MV-4-11 (cell line): ENCODE results near the gene MARS1.

Experiments
- DNase-seq: peaks from one replicate; lab custom pipeline; 2025; lab: John Stamatoyannopoulos, UW

MARS1 gene

DNA sequence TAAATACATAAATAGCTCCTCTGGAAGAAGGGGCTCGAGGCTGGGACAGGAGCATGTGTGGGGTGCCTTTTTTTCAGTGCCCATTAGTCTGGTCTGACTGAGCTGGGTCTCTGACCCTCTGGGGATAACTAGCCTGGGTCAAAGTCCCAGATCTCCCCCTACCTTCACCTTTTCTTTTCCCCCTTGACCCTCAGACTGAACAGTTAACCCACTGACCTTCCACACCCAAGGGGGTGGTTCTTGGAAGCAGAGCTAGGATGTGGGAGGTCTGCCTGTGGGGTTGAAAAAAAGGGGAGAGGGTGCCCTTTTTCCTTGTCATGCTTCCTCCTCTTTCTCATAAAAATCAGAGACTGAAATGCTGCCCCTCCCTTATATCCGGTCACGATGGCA lies 29.2 kb upstream of the MARS1 start:
- no peak for DNase-seq

- DNase-seq = peak; percentile 89
Measured at GRCh38 chr12:57459055-57459749, 28.7 kb upstream of the MARS1 start.

DNA sequence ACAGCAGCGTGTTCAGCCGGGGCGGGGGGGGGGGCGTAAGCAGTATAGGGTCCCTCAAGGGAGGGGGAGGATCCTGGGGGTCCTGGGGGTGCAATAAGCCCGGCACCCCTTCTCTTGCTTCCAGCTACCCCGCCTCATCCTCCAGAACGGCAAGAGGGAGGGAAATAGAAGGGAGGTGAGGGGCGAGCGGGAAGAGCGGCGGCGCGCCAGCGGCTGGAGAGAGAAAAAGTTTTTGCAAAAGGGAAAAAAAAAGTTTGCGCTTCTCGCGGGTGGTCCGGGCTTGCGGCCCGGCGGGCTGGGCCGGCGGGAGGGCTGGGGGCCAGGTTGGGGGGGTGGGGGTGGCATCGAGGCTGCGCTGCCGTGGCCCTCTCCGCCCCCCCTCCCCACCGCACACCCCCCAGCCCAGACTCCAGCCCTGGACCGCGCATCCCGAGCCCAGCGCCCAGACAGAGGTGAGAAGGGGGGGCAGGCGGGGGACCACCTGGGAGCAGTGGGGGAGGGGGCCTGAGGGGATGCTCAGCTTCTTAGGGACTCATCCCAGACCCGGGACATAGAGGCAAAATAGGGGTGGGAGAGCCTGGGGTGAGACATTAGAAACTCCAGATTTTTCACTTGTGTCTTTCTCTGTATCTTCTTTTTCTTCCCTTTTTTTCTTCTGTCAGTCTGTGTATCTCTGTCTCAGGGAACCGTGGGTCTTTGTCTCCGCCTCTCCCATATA lies 28.0 kb upstream of the MARS1 start, which contains the start of gene GLI1:
Gene GLI1, plus strand, starts transcription at position 36 of the 718 bp plus-strand sequence. CDS start 3,907 bp downstream, outside the sequence.
- DNase-seq = no peak

DNA sequence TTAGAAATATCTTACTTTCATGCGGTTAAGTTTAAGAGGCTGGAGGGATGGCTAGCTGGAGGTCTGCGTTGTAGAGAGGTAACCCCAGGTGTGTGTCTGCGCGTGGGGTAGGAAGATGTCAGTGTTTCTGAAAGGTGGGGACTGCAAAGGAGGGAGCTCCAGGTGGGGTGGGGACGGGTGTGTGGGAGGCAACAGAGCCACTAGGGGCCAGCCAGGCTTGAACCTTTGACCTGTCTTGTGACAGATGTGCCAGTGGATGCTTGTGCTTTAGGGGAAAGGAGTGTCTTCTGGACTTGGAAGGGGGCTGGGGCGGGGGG lies 27.4 kb upstream of the MARS1 start:
- no peak for DNase-seq

DNA sequence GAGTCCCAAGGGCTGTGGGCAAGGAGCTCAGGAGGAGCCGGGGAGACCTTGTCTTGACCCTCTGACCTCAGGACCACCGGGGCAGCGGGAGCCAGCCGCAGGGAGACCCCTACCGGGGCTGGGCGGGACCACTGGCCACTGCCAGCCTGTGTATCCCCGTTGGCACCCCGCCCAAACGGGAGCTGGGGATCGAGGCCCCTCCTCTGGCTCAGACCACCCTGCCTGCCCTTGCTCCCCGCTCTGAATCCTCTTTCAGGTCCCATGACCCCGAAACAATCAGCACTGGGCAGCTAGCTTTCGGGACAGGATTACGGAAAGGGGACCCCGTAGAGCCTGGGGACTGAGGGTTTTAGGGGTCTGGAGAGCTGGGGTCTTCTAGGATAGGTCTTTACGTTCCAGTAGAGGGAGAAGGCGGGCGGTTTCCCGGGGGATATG lies 27.0 kb upstream of the MARS1 start:
- no peak for DNase-seq

- DNase-seq = no peak
Measured at GRCh38 chr12:57461276-57461916, 26.5 kb upstream of the MARS1 start.

DNA sequence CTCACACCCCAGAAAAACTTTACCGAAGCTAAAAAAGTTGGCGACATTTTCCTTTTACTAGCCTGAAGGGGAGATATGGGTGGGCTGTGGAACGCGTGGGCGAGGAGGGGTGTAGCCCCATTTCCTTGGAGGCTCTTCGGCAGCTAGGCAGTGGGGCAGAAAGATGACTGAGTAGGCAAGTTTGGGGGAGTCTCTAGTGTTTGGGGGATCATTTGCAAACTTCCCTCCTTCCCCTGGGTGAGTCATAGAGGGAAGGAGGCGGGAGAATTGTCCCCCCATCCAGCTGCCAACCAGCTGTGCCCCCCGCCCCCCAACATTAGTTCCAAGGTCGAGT lies 26.0 kb upstream of the MARS1 start:
- DNase-seq = no peak

- DNase-seq = peak; percentile 63
Measured at GRCh38 chr12:57462251-57462911, 25.5 kb upstream of the MARS1 start.

GRCh38 chr12:57462912-57463253 lies 25.0 kb upstream of the MARS1 start:
- DNase-seq = no peak

DNA sequence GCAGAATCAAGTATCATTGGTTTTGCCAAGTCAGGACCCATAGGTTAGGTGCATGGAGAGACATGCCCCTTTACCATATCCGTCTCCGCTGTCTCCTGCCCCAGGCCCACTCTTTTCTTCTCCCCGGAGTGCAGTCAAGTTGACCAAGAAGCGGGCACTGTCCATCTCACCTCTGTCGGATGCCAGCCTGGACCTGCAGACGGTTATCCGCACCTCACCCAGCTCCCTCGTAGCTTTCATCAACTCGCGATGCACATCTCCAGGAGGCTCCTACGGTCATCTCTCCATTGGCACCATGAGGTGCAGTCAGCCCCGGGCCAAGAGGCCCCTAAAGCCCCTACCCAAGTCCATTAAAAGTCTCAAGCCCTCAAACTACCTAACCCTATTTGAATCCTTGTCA lies 23.3 kb upstream of the MARS1 start:
- DNase-seq = no peak

DNA sequence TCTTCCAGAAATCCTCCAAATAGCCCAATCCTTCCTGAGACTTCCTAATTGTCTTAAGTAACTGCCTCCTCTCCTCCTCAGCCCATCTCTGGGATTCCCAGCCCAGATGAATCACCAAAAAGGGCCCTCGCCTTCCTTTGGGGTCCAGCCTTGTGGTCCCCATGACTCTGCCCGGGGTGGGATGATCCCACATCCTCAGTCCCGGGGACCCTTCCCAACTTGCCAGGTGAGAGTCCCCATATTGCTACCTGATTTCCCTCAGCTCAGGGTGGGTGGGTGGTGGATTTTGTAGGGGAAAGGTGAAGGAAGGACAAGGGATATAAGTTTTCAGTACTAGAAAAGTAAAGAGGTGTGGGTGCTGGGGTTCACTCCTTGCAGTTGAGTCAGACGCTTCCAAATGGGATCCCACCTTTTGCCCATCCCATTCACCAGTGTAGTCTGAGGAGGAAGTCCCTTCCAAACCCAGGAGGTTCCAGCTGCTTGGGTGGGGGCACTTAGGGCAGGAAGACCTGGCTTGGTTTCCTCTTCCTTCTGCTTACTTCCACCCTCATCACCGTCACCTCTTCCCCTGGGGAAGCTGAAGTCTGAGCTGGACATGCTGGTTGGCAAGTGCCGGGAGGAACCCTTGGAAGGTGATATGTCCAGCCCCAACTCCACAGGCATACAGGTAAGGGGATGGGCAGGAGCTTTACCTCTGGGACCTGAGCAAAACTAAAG lies 22.7 kb upstream of the MARS1 start:
- DNase-seq = no peak

- DNase-seq = no peak
Measured at GRCh38 chr12:57465747-57466505, 21.9 kb upstream of the MARS1 start.

- DNase-seq = no peak
Measured at GRCh38 chr12:57467212-57467874, 20.5 kb upstream of the MARS1 start.

DNA sequence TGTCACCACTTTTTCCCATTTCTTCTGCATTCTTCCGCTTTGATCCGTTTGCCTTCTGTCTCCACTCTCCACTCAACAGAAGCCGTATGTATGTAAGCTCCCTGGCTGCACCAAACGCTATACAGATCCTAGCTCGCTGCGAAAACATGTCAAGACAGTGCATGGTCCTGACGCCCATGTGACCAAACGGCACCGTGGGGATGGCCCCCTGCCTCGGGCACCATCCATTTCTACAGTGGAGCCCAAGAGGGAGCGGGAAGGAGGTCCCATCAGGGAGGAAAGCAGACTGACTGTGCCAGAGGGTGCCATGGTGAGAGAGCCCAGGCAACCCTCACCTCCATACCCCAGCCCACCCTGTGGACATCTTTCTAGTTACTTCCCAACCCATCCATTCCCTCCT lies 20.0 kb upstream of the MARS1 start:
- no peak for DNase-seq

GRCh38 chr12:57469296-57470164 lies 18.3 kb upstream of the MARS1 start:
- DNase-seq = no peak

DNA sequence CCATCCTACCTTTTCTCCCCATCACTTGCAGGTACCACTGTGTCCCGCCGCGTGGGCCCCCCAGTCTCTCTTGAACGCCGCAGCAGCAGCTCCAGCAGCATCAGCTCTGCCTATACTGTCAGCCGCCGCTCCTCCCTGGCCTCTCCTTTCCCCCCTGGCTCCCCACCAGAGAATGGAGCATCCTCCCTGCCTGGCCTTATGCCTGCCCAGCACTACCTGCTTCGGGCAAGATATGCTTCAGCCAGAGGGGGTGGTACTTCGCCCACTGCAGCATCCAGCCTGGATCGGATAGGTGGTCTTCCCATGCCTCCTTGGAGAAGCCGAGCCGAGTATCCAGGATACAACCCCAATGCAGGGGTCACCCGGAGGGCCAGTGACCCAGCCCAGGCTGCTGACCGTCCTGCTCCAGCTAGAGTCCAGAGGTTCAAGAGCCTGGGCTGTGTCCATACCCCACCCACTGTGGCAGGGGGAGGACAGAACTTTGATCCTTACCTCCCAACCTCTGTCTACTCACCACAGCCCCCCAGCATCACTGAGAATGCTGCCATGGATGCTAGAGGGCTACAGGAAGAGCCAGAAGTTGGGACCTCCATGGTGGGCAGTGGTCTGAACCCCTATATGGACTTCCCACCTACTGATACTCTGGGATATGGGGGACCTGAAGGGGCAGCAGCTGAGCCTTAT lies 17.4 kb upstream of the MARS1 start:
- DNase-seq = no peak

DNA sequence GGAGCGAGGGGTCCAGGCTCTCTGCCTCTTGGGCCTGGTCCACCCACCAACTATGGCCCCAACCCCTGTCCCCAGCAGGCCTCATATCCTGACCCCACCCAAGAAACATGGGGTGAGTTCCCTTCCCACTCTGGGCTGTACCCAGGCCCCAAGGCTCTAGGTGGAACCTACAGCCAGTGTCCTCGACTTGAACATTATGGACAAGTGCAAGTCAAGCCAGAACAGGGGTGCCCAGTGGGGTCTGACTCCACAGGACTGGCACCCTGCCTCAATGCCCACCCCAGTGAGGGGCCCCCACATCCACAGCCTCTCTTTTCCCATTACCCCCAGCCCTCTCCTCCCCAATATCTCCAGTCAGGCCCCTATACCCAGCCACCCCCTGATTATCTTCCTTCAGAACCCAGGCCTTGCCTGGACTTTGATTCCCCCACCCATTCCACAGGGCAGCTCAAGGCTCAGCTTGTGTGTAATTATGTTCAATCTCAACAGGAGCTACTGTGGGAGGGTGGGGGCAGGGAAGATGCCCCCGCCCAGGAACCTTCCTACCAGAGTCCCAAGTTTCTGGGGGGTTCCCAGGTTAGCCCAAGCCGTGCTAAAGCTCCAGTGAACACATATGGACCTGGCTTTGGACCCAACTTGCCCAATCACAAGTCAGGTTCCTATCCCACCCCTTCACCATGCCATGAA lies 16.8 kb upstream of the MARS1 start:
- DNase-seq = no peak

GRCh38 chr12:57471661-57472060 lies 16.2 kb upstream of the MARS1 start:
- no peak for DNase-seq

- DNase-seq = no peak
Measured at GRCh38 chr12:57472391-57472790, 15.5 kb upstream of the MARS1 start.
